Liver (tissue), 9 donors: ENCODE results near the gene LYPD8. TPM values are rescaled to one million over a fixed set of nuclear protein-coding genes. Genes with fewer than 3 reads are reported as not detected.

Source experiments
- DNase-seq: peaks from one replicate; pipeline ENCODE4 v3.0.0-alpha.2; 2017; ENCODE audit warnings: low spot score
- H3K27ac ChIP-seq, 2 donors: one replicate each; pipeline ENCODE4 v1.7.0; 2013; ENCODE audit warnings: inconsistent platforms in 2 of 2, low read length in 2 of 2, control low read depth in 1 of 2, low read depth in 1 of 2, mild to moderate bottlenecking in 1 of 2
- H3K27me3 ChIP-seq, 4 donors: one replicate each; pipeline versions ENCODE4 v1.6.1 to v1.7.0; 2013; ENCODE audit warnings: low read length in 3 of 4, inconsistent platforms in 1 of 4, mild to moderate bottlenecking in 1 of 4, moderate library complexity in 1 of 4; ENCODE audit not compliant: control insufficient read depth in 4 of 4, insufficient read depth in 4 of 4
- H3K36me3 ChIP-seq, 4 donors: one replicate each; pipeline versions ENCODE4 v1.6.1 to v1.7.0; 2013; ENCODE audit warnings: low read length in 3 of 4, mild to moderate bottlenecking in 3 of 4, low read depth in 1 of 4, moderate library complexity in 1 of 4; ENCODE audit not compliant: control insufficient read depth in 4 of 4, insufficient read depth in 3 of 4
- H3K4me1 ChIP-seq, 4 donors: one replicate each; pipeline versions ENCODE4 v1.6.1 to v1.7.0; 2013; ENCODE audit warnings: low read length in 3 of 4, mild to moderate bottlenecking in 3 of 4, moderate library complexity in 1 of 4; ENCODE audit not compliant: control insufficient read depth in 4 of 4, insufficient read depth in 4 of 4
- H3K4me3 ChIP-seq, 3 donors: one replicate each; pipeline versions ENCODE4 v1.6.1 to v1.7.0; 2013; ENCODE audit warnings: low read length in 3 of 3, control low read depth in 1 of 3, low read depth in 1 of 3, mild to moderate bottlenecking in 1 of 3
- H3K9ac ChIP-seq, 2 donors: one replicate each; pipeline ENCODE4 v1.7.0; 2013; ENCODE audit warnings: low read length in 2 of 2, mild to moderate bottlenecking in 2 of 2, moderate library complexity in 2 of 2, control low read depth in 1 of 2, low read depth in 1 of 2
- H3K9me3 ChIP-seq, 4 donors: one replicate each; pipeline versions ENCODE4 v1.6.1 to v1.7.0; 2013; ENCODE audit warnings: low read length in 3 of 4; ENCODE audit not compliant: control insufficient read depth in 4 of 4
- ATF3 ChIP-seq: IDR thresholded peaks from 2 replicates; pipeline ENCODE4 v1.6.1; 2016; ENCODE audit warnings: antibody characterized with exemption
- CTCF ChIP-seq: fragments of 150-350 bp; IDR thresholded peaks from 2 replicates; pipeline ENCODE4 v1.5.1; 2017; ENCODE audit warnings: improper control_type of control experiment, low read depth, low read length; ENCODE audit not compliant: missing input control
- EGR1 ChIP-seq, 2 donors: IDR thresholded peaks; 2 replicates each; pipeline ENCODE4 v1.6.1; 2016 to 2018; ENCODE audit warnings: antibody characterized with exemption in 2 of 2, low read depth in 2 of 2
- FOXA1 ChIP-seq: IDR thresholded peaks from 2 replicates; pipeline ENCODE4 v1.6.1; 2016; ENCODE audit warnings: antibody characterized with exemption
- FOXA2 ChIP-seq: IDR thresholded peaks from 2 replicates; pipeline ENCODE4 v1.6.1; 2016; ENCODE audit warnings: antibody characterized with exemption
- GABPA ChIP-seq, 2 donors: IDR thresholded peaks in 1 of 2; conservative IDR thresholded peaks in 1 of 2; 2 replicates each; pipeline ENCODE4 v1.6.1; 2016; ENCODE audit warnings: antibody characterized with exemption in 2 of 2, mild to moderate bottlenecking in 1 of 2, moderate library complexity in 1 of 2
- HNF4A ChIP-seq, 2 donors: conservative IDR thresholded peaks; 2 replicates each; pipeline ENCODE4 v1.6.1; 2016; ENCODE audit warnings: antibody characterized with exemption in 2 of 2, mild to moderate bottlenecking in 2 of 2
- HNF4G ChIP-seq: IDR thresholded peaks from 2 replicates; pipeline ENCODE4 v1.6.1; 2016; ENCODE audit warnings: antibody characterized with exemption
- JUND ChIP-seq, 2 donors: IDR thresholded peaks; 2 replicates each; pipeline ENCODE4 v1.6.1; 2016; ENCODE audit warnings: antibody characterized with exemption in 2 of 2
- MAX ChIP-seq: IDR thresholded peaks from 2 replicates; pipeline ENCODE4 v1.6.1; 2016; ENCODE audit warnings: antibody characterized with exemption
- NR2F2 ChIP-seq: IDR thresholded peaks from 2 replicates; pipeline ENCODE4 v1.6.1; 2016; ENCODE audit warnings: antibody characterized with exemption
- RAD21 ChIP-seq, 2 donors: IDR thresholded peaks; 2 replicates each; pipeline ENCODE4 v1.6.1; 2016; ENCODE audit warnings: antibody characterized with exemption in 2 of 2, mild to moderate bottlenecking in 2 of 2
- REST ChIP-seq: IDR thresholded peaks from 2 replicates; pipeline ENCODE4 v1.6.1; 2016; ENCODE audit warnings: antibody characterized with exemption, mild to moderate bottlenecking
- RXRA ChIP-seq, 2 donors: IDR thresholded peaks; 2 replicates each; pipeline ENCODE4 v1.6.1; 2017 to 2018; ENCODE audit warnings: antibody characterized with exemption in 2 of 2, mild to moderate bottlenecking in 1 of 2
- SP1 ChIP-seq: IDR thresholded peaks from 2 replicates; pipeline ENCODE4 v1.6.1; 2018; ENCODE audit warnings: antibody characterized with exemption, mild to moderate bottlenecking
- TAF1 ChIP-seq: conservative IDR thresholded peaks from 2 replicates; pipeline ENCODE4 v1.6.1; 2016; ENCODE audit warnings: antibody characterized with exemption, mild to moderate bottlenecking
- YY1 ChIP-seq: IDR thresholded peaks from 2 replicates; pipeline ENCODE4 v1.6.1; 2016; ENCODE audit warnings: antibody characterized with exemption, mild to moderate bottlenecking
- ZBTB33 ChIP-seq: IDR thresholded peaks from 2 replicates; pipeline ENCODE4 v1.6.1; 2016; ENCODE audit warnings: antibody characterized with exemption
- WGBS: extraction: QIAGEN DNeasy Blood & Tissue Kit; methylation state at CpG from one replicate; pipeline ENCODE4 v1.1.7; 2013; 5-methylcytosine and 5-hydroxymethylcytosine counted together
- polyA plus RNA-seq, 2 donors: library from polyadenylated mRNA; stranded (reverse) in 1 of 2; unstranded in 1 of 2; fragments of 200-250 nt in 1 of 2; fragments of >200 nt in 1 of 2; fragmentation: Nextera tagmentation in 1 of 2; extraction: Ambion mirVana in 1 of 2; gene quantifications; one replicate each; pipeline versions ENCODE4 v1.2.1 to v1.2.3, GENCODE V29; 2013 to 2015
- total RNA-seq, 2 donors: library from RNA; depleted of rRNA; stranded (reverse); fragments of >200 nt; gene quantifications; one replicate each; pipeline ENCODE4 v1.2.3, GENCODE V29; 2014
- donor health status: healthy.
- donor health status: healthy.
- donor health status: healthy.
- donor health status: healthy.
- donor health status: healthy.

LYPD8 gene
- total and polyA plus RNA-seq, 4 donors = not detected

GRCh38 chr1:248748211-248748610, 7.3 kb downstream of the LYPD8 start:
- Histone ChIP-seq H3K27ac (no peak overlapping the region), H3K9me3 (no peaks in the 10 kb centered on the region), H3K27me3 (no peaks in the 10 kb centered on the region), H3K4me1 (no peaks in the 10 kb centered on the region), H3K36me3 (no peaks in the 10 kb centered on the region), H3K4me3 (no peak overlapping the region), H3K9ac (no peak overlapping the region)
- no peak for TF ChIP-seq MAX
- TF ChIP-seq REST = no peak
- TF ChIP-seq NR2F2 = no peak
- TF ChIP-seq ATF3 = no peak
- no peak for TF ChIP-seq SP1
- no peak for TF ChIP-seq CTCF
- TF ChIP-seq GABPA (IDR thresholded peaks at IDR 0.05 in 1 of 2, conservative IDR thresholded peaks at IDR 0.05 in 1 of 2) = no peak
- TF ChIP-seq YY1 = no peak
- TF ChIP-seq RXRA (IDR thresholded peaks at IDR 0.05) = no peak
- no peak for TF ChIP-seq HNF4A (conservative IDR thresholded peaks at IDR 0.05)
- no peak for TF ChIP-seq EGR1 (IDR thresholded peaks at IDR 0.05; ENCODE audit: low read depth in 2 of 2)
- no peak for TF ChIP-seq RAD21 (IDR thresholded peaks at IDR 0.05)
- TF ChIP-seq HNF4G = no peak
- TF ChIP-seq JUND (IDR thresholded peaks at IDR 0.05) = no peak
- TF ChIP-seq FOXA1 = no peak
- TF ChIP-seq TAF1 = no peak
- no peak for TF ChIP-seq FOXA2
- no peak for TF ChIP-seq ZBTB33
- no peak for DNase-seq
- 93% methylated on average over 9 of the region's 10 CpGs for WGBS
